ENCODE measurements around the gene GP1BB. TPM values are rescaled to one million over a fixed set of nuclear protein-coding genes. Genes with fewer than 3 reads are reported as not detected.

GP1BB gene
- total RNA-seq, 1 donor from 2014 or later, result not detected

DNA sequence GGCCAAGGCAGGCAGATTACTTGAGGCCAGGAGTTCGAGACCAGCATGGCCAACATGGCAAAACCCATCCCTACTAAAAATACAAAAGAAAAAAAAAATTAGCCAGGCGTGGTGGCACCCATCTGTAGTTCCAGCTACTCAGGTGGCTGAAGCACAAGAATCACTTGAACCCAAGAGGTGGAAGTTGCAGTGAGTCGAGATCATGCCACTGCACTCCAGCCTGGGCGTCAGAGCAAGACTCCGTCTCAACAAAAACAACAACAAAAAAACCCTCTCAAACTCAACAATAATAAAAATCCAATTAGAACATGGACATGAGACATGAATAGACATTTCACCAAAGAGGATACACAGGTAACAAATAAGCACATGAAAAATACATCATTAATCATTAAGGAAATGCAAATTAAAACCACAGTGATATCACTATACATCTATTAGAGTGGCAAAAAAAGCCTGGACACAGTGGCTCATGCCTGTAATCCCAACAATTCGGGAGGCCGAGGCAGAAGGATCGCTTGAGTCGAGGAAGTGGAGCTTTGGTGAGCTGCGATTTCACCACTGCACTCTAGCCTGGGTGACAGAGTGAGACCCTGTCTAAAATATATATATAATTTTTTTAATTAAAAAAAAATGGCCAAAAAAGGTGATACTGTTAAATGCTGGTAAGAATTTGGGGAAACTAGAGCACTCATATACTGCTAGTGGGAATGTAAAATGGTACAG lies 21.8 kb upstream of the GP1BB start:
- Mint-ChIP-seq H3K4me1 (ENCODE audit: low read depth) (no peaks in the 10 kb centered on the region), H3K27ac (no peak overlapping the region), H3K9me3 (no peaks in the 10 kb centered on the region), H3K27me3 (ENCODE audit: low read depth) (peaks cover 3% of the 10 kb centered on the region), H3K4me3 (ENCODE audit: low read depth) (no peak overlapping the region), H3K36me3 (ENCODE audit: low read depth) (no peaks in the 10 kb centered on the region)
- intact Hi-C loops (cut with micrococcal nuclease), result no loop called here
- no peak for DNase-seq (ENCODE audit: low spot score)

DNA sequence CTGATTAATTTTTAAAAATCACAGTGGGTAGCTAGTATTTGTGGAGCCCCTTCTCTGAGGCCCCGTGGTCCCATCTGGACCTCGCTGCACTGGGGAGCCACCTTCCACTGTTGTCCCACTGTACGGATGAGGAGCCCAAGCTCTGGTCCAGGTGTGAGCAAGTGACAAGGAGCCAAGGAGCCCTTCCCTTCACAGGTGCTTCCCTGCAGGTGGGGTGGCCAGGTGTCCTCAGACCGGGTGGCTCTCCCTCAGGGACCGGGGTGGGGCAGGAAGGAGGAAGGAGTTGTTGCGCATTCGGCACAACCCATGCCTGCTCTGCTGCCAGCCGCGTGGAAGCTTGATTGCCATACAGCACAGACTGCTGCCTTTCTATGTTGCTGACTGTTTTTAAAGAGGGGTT lies 19.5 kb upstream of the GP1BB start:
- no peak overlapping the region for H3K27ac Mint-ChIP-seq
- no peak for DNase-seq (ENCODE audit: low spot score)
- peaks cover 1% of the 10 kb centered on the region for H3K27me3 Mint-ChIP-seq (ENCODE audit: low read depth)

DNA sequence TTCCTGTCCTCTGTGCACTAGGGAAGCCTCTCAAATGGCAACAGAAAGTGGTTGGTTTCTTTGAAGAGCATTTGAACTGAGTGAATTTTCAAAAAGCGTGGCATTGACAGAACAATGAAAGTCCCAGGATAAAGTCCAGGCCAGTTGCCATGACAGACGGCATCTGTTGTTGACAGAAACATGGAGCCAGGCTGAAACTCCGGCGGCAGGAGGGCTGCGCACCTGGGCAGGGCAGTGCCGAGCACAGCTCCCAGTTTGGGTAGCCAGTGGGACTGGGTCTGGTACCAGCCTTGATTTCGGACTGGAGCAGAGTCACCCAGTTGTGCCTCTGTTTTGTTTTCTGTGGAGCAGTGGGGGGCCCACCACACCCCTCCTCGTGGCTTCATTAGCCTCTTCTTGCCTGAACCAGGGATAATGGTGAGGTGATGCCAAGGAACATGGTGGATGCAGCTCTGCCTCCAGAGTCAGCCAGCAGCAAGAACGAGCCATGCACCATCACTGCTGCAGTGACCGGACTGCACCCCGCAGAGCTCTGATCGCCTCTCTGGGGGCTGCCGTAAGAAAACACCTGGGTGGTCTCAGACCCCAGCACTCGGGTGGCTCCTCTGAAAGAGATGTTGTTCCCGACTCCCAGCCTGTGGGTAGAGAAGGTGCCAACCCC lies 18.9 kb upstream of the GP1BB start:
- no peak for DNase-seq (ENCODE audit: low spot score)
- H3K27me3 Mint-ChIP-seq (ENCODE audit: low read depth), result peaks cover 1% of the 10 kb centered on the region
- H3K4me1 Mint-ChIP-seq (ENCODE audit: low read depth), result no peaks in the 10 kb centered on the region
- no peaks in the 10 kb centered on the region for H3K36me3 Mint-ChIP-seq (ENCODE audit: low read depth)
- intact Hi-C loops (cut with micrococcal nuclease), result no loop called here
- H3K9me3 Mint-ChIP-seq, result no peaks in the 10 kb centered on the region
- no peak overlapping the region for H3K4me3 Mint-ChIP-seq (ENCODE audit: low read depth)
- no peak overlapping the region for H3K27ac Mint-ChIP-seq

More for the DNA sequence above, 19.5 kb upstream of the GP1BB start:
- intact Hi-C loops (cut with micrococcal nuclease), result no loop called here
- no peaks in the 10 kb centered on the region for H3K36me3 Mint-ChIP-seq (ENCODE audit: low read depth)
- no peak overlapping the region for H3K4me3 Mint-ChIP-seq (ENCODE audit: low read depth)
- no peaks in the 10 kb centered on the region for H3K9me3 Mint-ChIP-seq
- H3K4me1 Mint-ChIP-seq (ENCODE audit: low read depth), result no peaks in the 10 kb centered on the region

DNA sequence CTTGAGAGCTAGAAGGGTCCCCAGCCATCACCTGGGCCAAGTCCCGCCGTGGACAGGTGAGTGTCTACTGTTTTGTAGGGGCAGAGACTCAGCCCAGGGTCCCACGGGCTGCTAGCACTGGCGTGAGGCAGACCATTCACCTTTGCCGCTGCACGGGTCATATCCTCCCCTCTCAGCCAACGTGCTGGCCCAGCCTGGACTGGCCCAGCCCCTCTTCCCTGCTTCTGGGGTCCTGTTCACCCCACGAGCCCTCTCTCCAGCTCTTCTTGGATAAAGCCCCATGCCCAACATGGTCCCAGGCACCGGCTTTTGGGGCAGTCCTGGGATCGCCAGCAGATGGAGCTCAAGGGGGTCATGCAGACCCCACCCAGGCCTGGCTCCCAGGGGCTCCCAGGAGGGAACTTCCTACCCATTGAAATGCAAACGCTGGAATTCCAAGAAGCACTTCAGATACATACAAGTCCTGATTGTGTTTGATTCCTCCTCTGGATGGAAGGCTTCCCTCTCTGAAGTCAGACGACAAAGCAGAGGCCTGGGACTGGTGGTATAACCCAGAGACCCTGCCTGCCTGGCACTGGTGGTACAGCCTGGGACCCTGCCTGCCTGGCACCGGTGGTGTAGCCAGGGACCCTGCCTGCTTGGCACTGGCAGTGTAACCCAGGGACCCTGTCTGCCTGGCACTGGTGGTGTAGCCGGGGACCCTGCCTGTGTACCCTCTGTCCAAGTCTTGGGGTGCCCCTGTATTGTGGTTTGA lies 18.0 kb upstream of the GP1BB start:
- peaks cover 1% of the 10 kb centered on the region for H3K27me3 Mint-ChIP-seq (ENCODE audit: low read depth)
- H3K4me1 Mint-ChIP-seq (ENCODE audit: low read depth), result no peaks in the 10 kb centered on the region
- H3K4me3 Mint-ChIP-seq (ENCODE audit: low read depth), result no peak overlapping the region
- H3K36me3 Mint-ChIP-seq (ENCODE audit: low read depth), result no peaks in the 10 kb centered on the region
- no peaks in the 10 kb centered on the region for H3K9me3 Mint-ChIP-seq
- intact Hi-C loops (cut with micrococcal nuclease), result no loop called here
- no peak overlapping the region for H3K27ac Mint-ChIP-seq
- DNase-seq (ENCODE audit: low spot score), result no peak

DNA sequence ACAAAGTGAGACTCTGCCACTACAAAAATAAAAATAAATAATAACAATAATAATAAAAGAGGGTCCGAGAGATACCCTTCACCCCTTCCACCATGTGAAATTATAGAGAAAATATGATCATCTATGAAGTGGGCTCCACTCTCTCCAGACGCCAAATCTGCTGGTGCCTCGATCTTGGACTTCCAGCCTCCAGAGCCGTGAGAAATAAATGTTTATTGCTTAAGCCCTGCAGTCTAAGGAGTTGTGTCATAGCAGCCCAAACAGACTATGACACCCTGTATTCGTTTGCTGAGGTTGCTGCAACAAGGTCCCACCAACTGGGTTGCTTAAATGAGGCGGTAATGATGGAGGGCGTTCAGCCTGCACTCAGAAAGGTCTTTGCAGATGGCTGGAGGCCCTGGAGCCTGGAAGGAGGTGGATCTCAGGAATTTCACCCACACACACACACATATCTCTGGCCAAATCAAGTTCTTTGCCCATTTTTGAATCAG lies 16.6 kb upstream of the GP1BB start:
- intact Hi-C loops (cut with micrococcal nuclease), result no loop called here
- no peaks in the 10 kb centered on the region for H3K9me3 Mint-ChIP-seq
- H3K27me3 Mint-ChIP-seq (ENCODE audit: low read depth), result peaks cover 1% of the 10 kb centered on the region
- H3K36me3 Mint-ChIP-seq (ENCODE audit: low read depth), result no peaks in the 10 kb centered on the region
- H3K4me1 Mint-ChIP-seq (ENCODE audit: low read depth), result no peaks in the 10 kb centered on the region
- DNase-seq (ENCODE audit: low spot score), result no peak
- H3K27ac Mint-ChIP-seq, result no peak overlapping the region
- H3K4me3 Mint-ChIP-seq (ENCODE audit: low read depth), result no peak overlapping the region

DNA sequence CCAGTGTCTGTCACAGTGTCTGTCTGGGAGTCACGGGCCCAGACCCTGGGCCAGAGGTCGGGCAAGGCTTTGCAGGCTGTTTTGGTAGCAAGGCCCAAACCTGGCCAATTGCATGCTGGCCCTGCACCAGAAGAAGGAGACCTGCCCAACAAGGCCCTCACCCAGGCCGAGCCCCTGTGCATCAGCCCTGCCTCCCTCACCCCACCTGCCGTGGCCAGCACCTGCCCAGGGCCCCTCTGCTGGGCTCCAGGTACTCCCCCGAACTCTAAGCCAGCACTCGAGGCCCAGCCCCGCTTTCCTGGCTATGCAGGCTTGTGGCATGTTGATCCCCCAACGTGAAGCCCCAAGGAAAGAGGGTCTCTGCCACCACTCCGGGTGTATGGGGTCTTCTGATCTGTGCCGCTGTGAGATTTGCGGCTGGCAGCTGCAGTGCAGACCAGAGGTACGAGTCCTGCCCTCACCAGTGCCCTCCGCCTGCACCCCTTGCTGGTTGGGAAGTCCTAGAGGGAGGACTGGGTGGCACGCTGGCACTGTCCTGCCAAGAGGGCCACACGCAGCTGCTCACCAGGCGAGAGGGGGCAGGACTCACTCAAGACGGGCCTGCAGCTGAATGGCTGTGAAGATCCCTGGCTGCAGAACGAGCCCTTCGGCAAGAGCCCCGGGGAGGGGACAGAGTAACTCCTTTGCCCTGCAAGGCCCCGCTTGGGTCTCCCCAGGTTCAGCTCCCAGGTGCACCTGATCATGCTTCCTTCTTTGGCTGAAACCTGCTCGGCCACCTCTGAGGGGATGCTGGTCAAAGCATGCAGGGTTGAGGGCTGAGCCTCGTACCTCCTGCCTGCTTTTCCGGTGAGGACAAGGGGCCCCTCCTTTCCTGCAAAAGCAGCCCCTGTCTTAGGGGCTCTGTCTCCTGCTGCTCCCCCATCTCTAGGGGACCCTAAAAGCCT lies 15.7 kb upstream of the GP1BB start:
- no peak overlapping the region for H3K27ac Mint-ChIP-seq
- intact Hi-C loops (cut with micrococcal nuclease), result no loop called here
- DNase-seq (ENCODE audit: low spot score), result no peak
- no peaks in the 10 kb centered on the region for H3K9me3 Mint-ChIP-seq
- no peaks in the 10 kb centered on the region for H3K36me3 Mint-ChIP-seq (ENCODE audit: low read depth)
- H3K4me1 Mint-ChIP-seq (ENCODE audit: low read depth), result no peaks in the 10 kb centered on the region
- peaks cover 6% of the 10 kb centered on the region for H3K27me3 Mint-ChIP-seq (ENCODE audit: low read depth)
- no peak overlapping the region for H3K4me3 Mint-ChIP-seq (ENCODE audit: low read depth)

- peaks cover 12% of the 10 kb centered on the region for H3K27me3 Mint-ChIP-seq (ENCODE audit: low read depth)
- intact Hi-C loops (cut with micrococcal nuclease), result no loop called here
- no peak for DNase-seq (ENCODE audit: low spot score)
Measured at GRCh38 chr22:19708321-19709011, 14.9 kb upstream of the GP1BB start.

GRCh38 chr22:19709063-19709769 lies 14.1 kb upstream of the GP1BB start:
- Mint-ChIP-seq H3K27me3 (ENCODE audit: low read depth) (peaks cover 17% of the 10 kb centered on the region), H3K4me3 (ENCODE audit: low read depth) (no peak overlapping the region), H3K9me3 (no peaks in the 10 kb centered on the region), H3K4me1 (ENCODE audit: low read depth) (no peaks in the 10 kb centered on the region), H3K36me3 (ENCODE audit: low read depth) (no peaks in the 10 kb centered on the region), H3K27ac (no peak overlapping the region)
- DNase-seq (ENCODE audit: low spot score), result no peak
- intact Hi-C loops (cut with micrococcal nuclease), result no loop called here

More at GRCh38 chr22:19708321-19709011, 14.9 kb upstream of the GP1BB start:
- no peak overlapping the region for H3K27ac Mint-ChIP-seq
- H3K4me1 Mint-ChIP-seq (ENCODE audit: low read depth), result no peaks in the 10 kb centered on the region
- no peaks in the 10 kb centered on the region for H3K36me3 Mint-ChIP-seq (ENCODE audit: low read depth)
- no peaks in the 10 kb centered on the region for H3K9me3 Mint-ChIP-seq
- H3K4me3 Mint-ChIP-seq (ENCODE audit: low read depth), result no peak overlapping the region

DNA sequence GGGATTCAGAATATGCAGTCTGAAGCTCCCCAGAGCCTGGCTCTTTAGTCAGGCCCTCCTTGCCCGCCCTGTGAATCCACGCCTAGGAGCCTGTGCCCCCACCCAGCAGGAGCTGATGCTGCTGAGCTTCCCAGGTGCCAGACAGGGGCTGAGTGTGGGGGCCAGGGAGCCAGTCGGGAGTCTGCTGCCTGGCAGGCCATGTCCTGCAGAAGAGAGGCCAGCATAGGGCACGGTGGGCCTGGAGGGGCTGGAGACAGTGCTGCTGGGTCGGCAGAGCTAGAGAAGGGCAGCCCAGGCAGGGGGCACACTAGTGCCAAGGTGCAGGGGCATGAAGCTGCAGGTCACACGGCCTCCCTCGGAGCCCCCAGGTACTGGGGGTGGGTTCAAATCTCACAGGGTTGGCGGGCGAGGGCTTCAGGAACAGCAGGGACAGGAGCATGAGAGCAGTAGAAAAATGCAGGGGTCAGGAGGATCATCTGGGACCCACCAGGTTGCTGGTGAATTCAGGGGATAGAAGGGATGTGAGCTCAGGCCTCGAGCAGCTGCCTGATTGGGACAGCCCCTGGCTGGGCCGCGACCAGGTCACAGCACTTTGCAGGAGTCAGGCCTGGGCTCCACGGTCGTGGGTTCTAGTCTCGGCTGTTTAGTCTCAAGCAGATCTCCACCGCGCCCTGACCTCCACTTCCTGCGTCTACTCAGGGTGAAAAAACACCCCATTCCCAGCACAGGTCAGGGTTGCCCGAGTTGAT lies 13.1 kb upstream of the GP1BB start:
- Mint-ChIP-seq H3K27ac (no peak overlapping the region), H3K4me1 (ENCODE audit: low read depth) (no peaks in the 10 kb centered on the region), H3K9me3 (no peaks in the 10 kb centered on the region), H3K36me3 (ENCODE audit: low read depth) (no peaks in the 10 kb centered on the region), H3K4me3 (ENCODE audit: low read depth) (no peak overlapping the region), H3K27me3 (ENCODE audit: low read depth) (peaks cover 19% of the 10 kb centered on the region)
- intact Hi-C loops (cut with micrococcal nuclease), result no loop called here
- no peak for DNase-seq (ENCODE audit: low spot score)

GRCh38 chr22:19710769-19711106 lies 12.6 kb upstream of the GP1BB start:
- Mint-ChIP-seq H3K4me1 (ENCODE audit: low read depth) (no peaks in the 10 kb centered on the region), H3K36me3 (ENCODE audit: low read depth) (no peaks in the 10 kb centered on the region), H3K27me3 (ENCODE audit: low read depth) (peaks cover 19% of the 10 kb centered on the region), H3K9me3 (no peaks in the 10 kb centered on the region), H3K4me3 (ENCODE audit: low read depth) (no peak overlapping the region), H3K27ac (no peak overlapping the region)
- intact Hi-C loops (cut with micrococcal nuclease), result no loop called here
- DNase-seq (ENCODE audit: low spot score), result no peak

DNA sequence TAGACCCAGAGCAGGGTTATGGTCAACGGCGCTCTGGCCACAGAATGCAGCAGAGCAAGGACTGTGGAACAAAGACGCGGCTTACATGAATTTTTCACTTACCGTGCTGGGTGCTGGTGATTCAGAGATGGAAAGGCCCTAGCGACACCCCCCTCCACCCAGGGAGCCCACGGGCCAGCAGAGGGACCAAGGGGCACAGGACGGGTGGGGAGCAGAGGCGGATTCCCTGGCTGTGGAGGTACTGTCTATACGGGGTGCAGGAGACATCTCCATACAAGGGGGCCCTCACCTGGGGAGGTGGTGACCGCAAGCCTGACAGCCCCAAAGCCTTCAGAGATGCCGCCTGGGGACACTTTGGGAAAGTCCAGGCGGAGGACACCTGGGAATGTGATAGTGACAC lies 10.1 kb upstream of the GP1BB start:
- H3K27ac Mint-ChIP-seq, result no peak overlapping the region
- H3K4me3 Mint-ChIP-seq (ENCODE audit: low read depth), result no peak overlapping the region
- H3K9me3 Mint-ChIP-seq, result no peaks in the 10 kb centered on the region
- DNase-seq (ENCODE audit: low spot score), result no peak
- H3K4me1 Mint-ChIP-seq (ENCODE audit: low read depth), result peaks cover 2% of the 10 kb centered on the region
- peaks cover 25% of the 10 kb centered on the region for H3K27me3 Mint-ChIP-seq (ENCODE audit: low read depth)
- intact Hi-C loops (cut with micrococcal nuclease), result no loop called here
- H3K36me3 Mint-ChIP-seq (ENCODE audit: low read depth), result no peaks in the 10 kb centered on the region
